ENCODE measurements around the gene DEAF1.
A peak's percentile ranks its signal among the peaks of the same experiment; 100 is the strongest.

DEAF1 gene

DNA sequence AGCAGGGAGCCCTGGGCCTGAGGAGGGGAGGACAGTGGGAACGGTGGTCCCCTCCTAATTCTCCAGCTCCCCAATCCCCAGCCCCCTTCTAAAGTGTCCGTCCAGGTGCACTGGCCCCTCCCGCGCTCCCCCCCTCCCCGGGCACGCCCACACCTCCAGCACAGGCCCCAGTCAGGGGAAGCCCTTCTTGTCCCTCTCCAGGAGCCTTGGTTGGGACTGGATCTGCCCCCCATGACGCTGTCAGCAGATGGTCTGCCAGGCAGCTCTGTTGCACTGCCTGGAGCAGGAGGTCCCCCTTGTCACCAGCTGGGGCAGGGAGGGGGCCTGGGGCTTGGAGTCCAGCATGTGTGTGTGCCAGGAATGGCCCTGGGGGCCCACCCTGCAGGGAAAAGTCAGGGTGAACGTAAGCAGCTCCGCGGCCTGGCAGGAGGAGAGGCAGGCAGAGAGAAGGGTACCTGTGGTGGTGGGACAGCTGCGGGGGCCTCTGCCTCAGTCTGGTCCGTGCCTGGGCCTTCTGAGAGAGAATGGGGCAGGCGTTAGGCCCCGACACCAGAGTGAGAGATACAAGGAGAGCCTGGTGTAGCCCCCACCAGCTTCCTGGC lies 80.9 kb downstream of the DEAF1 start:
- no peak for TF ChIP-seq TAF1 (IDR thresholded peaks at IDR 0.05; ENCODE audit: borderline replicate concordance, insufficient read depth, low read length)

DNA sequence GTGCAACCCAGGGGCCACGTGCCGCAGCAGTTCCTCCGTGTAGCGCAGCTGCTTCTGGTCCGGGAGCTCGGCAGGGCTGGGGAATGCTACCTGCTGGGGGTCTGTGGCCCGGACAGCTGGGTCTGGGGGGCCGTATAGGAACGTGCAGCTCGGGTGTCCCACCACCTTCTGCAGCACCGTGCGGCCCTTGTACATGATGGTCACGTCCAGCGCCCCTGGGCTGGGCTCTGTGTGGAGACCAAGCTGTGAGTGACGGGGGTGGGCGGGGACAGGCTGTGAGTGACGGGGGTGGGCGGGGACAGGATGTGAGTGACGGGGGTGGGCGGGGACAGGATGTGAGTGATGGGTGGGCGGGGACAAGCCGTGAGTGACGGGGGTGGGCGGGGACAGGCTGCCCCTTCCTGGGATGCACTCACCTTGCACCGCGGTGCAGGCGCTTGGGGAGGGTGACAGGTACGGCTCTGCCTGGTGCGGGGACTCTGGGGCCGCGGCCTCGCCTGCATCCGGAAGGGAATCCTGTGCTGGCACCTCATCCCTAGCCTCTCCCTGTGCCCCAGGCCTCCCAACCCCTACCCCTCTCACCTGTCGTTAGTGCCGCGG lies 81.6 kb downstream of the DEAF1 start:
- TF ChIP-seq, protein P1, sequence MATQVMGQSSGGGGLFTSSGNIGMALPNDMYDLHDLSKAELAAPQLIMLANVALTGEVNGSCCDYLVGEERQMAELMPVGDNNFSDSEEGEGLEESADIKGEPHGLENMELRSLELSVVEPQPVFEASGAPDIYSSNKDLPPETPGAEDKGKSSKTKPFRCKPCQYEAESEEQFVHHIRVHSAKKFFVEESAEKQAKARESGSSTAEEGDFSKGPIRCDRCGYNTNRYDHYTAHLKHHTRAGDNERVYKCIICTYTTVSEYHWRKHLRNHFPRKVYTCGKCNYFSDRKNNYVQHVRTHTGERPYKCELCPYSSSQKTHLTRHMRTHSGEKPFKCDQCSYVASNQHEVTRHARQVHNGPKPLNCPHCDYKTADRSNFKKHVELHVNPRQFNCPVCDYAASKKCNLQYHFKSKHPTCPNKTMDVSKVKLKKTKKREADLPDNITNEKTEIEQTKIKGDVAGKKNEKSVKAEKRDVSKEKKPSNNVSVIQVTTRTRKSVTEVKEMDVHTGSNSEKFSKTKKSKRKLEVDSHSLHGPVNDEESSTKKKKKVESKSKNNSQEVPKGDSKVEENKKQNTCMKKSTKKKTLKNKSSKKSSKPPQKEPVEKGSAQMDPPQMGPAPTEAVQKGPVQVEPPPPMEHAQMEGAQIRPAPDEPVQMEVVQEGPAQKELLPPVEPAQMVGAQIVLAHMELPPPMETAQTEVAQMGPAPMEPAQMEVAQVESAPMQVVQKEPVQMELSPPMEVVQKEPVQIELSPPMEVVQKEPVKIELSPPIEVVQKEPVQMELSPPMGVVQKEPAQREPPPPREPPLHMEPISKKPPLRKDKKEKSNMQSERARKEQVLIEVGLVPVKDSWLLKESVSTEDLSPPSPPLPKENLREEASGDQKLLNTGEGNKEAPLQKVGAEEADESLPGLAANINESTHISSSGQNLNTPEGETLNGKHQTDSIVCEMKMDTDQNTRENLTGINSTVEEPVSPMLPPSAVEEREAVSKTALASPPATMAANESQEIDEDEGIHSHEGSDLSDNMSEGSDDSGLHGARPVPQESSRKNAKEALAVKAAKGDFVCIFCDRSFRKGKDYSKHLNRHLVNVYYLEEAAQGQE (IDR thresholded peaks at IDR 0.05; ENCODE audit: insufficient read depth in 1 of 2, low read depth in 2 of 2, low read length in 2 of 2) = no peak
- TF ChIP-seq POLR2AphosphoS5 (IDR thresholded peaks at IDR 0.05; ENCODE audit: low read depth, low read length) = peak; percentile 38; the same call in 1 of the 2 replicates
- TF ChIP-seq SIN3A (IDR thresholded peaks at IDR 0.05; ENCODE audit: borderline replicate concordance, insufficient read depth, low read length) = no peak
- TF ChIP-seq FOXP2 (optimal IDR thresholded peaks at IDR 0.05; ENCODE audit: borderline replicate concordance, extremely low read depth, extremely low read length, insufficient read depth) = no peak
- no peak for TF ChIP-seq TAF1 (IDR thresholded peaks at IDR 0.05; ENCODE audit: borderline replicate concordance, insufficient read depth, low read length)

DNA sequence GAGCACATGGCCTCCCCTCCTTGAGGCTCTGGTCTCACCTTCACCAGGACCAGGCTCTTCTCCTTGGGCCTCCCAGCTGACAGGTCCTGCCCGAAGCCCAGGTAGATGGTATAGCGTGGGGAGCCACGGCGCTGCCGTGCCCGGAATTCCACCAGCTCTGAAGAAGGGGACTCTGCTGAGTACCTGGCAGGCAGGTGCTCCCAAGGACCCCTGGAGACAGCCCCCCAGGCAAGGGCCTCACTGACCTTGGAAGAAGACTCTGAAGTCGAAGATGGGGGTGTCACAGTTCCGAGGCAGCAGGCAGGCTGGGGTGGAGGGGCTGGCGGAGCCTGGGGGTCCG lies 82.1 kb downstream of the DEAF1 start:
- no peak for TF ChIP-seq FOXP2 (optimal IDR thresholded peaks at IDR 0.05; ENCODE audit: borderline replicate concordance, extremely low read depth, extremely low read length, insufficient read depth)
- no peak for TF ChIP-seq SIN3A (IDR thresholded peaks at IDR 0.05; ENCODE audit: borderline replicate concordance, insufficient read depth, low read length)
- TF ChIP-seq, protein P1 (IDR thresholded peaks at IDR 0.05; ENCODE audit: insufficient read depth in 1 of 2, low read depth in 2 of 2, low read length in 2 of 2) = no peak
- no peak for TF ChIP-seq TAF1 (IDR thresholded peaks at IDR 0.05; ENCODE audit: borderline replicate concordance, insufficient read depth, low read length)
- TF ChIP-seq POLR2AphosphoS5 (IDR thresholded peaks at IDR 0.05; ENCODE audit: low read depth, low read length) = no peak

DNA sequence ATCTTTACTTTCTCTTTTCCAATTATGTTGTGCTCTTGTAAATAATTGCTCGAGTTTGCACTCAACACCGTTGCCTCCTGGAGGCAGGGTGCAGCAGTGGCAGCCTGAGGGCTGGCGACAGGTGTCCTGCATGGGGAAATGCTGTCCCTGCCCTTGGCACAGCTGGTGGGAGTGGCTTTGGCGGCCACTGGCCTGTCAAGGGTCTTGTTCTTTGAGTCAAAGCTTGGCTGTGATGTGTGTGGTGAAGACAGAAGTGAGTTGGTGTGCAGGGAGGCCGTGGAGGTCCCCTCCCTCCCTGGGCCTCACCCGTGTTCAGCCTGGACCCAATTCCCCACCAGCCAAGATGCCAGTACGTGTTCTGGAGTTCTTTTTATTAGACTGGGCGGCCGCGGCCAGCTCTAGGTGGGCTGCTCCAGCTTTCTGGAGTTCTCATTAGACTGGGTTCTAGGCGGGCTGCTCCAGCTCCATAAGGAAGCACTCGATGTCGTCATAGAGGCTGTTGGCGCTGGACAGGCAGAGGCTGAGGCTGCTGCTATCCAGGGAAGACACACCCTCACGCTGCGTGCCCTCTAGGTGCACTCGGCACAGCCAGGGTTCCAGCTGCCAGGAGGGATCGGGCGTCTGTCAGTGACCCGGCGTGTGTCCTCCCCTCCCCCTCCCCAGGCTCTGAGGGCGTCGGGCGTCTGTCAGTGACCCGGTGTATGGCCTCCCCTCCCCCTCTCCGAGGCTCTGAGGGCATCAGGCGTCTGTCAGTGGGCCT lies 82.6 kb downstream of the DEAF1 start:
- TF ChIP-seq, protein P1 (IDR thresholded peaks at IDR 0.05; ENCODE audit: insufficient read depth in 1 of 2, low read depth in 2 of 2, low read length in 2 of 2) = no peak
- no peak for TF ChIP-seq TAF1 (IDR thresholded peaks at IDR 0.05; ENCODE audit: borderline replicate concordance, insufficient read depth, low read length)
- no peak for TF ChIP-seq SIN3A (IDR thresholded peaks at IDR 0.05; ENCODE audit: borderline replicate concordance, insufficient read depth, low read length)
- TF ChIP-seq POLR2AphosphoS5 (IDR thresholded peaks at IDR 0.05; ENCODE audit: low read depth, low read length) = 0 out of 2 replicates have a peak, but pooled peaks have one; percentile 14

DNA sequence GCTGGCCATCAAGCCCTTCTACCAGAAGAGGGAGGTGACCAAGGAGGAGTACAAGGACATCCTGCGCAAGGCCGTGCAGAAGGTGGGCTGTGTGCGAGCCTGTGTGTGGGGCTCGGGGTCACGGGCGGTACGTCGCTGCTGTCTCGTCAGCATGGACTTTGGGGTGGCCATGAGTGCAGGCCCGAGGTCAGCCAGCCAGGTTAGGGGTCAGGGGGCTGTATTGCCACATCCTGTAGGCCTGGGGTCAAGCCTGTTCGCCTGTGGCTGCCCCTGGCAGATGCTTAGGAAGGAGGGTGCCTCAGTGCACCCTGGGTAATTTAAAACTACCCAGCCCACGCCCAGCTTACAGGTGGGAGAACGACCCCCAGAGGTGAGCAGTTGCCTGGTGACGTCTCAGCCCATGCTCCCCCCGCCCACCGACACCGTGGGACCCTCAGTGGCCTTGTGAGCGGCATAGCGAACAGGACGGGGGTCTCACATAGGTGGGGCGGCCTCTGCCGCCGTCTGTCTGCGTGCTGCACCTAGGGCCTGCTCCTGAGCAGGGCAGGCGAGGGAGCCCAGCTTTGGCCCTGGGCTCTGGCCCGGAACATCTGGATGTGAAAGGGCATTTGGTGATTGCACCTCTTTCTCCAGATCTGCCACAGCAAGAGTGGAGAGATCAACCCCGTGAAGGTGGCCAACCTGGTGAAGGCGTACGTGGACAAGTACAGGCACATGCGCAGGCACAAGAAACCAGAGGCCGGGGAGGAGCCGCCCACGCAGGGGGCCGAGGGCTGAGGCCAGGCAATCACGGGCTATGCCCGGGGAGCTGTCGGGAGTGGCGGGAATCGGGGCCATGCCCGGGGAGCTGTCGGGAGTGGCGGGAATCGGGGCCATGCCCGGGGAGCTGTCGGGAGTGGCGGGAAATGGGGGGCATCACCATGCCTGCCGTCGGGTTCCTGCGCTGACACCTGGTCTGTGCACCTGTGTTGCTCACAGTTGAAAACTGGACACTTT lies 83.7 kb downstream of the DEAF1 start:
- no peak for TF ChIP-seq TAF1 (IDR thresholded peaks at IDR 0.05; ENCODE audit: borderline replicate concordance, insufficient read depth, low read length)
- TF ChIP-seq SIN3A (IDR thresholded peaks at IDR 0.05; ENCODE audit: borderline replicate concordance, insufficient read depth, low read length) = no peak
- TF ChIP-seq POLR2AphosphoS5 (IDR thresholded peaks at IDR 0.05; ENCODE audit: low read depth, low read length) = no peak
- TF ChIP-seq, protein P1 (IDR thresholded peaks at IDR 0.05; ENCODE audit: insufficient read depth in 1 of 2, low read depth in 2 of 2, low read length in 2 of 2) = no peak
- no peak for TF ChIP-seq FOXP2 (optimal IDR thresholded peaks at IDR 0.05; ENCODE audit: borderline replicate concordance, extremely low read depth, extremely low read length, insufficient read depth)

Measured in PFSK-1 (cell line).